Neural cell (in vitro differentiated cells): Measurements from ENCODE around the gene UNC5C. TPM values are rescaled to one million over a fixed set of nuclear protein-coding genes. Genes with fewer than 3 reads are reported as not detected.

Experiments
- H2AFZ ChIP-seq: fragments of 200-600, 300-800 bp; sonication (generic), shearing (Covaris generic); 2 replicates; pipeline ENCODE4 v1.6.0; 2014; ENCODE audit warnings: low read depth, mild to moderate bottlenecking, antibody characterized with exemption, low read length, moderate library complexity
- H3F3A ChIP-seq: fragments of 200-600 bp; shearing (Covaris generic); 2 replicates; pipeline ENCODE4 v1.6.1; 2016; ENCODE audit warnings: mild to moderate bottlenecking, moderate library complexity, mixed read lengths, antibody characterized with exemption, low read length; ENCODE audit not compliant: insufficient read depth, poor library complexity, severe bottlenecking
- H3K27ac ChIP-seq: fragments of 200-600, 300-800 bp; sonication (generic), shearing (Covaris generic); 2 replicates; pipeline ENCODE4 v1.5.1; 2014; ENCODE audit warnings: mild to moderate bottlenecking, low read length, moderate library complexity
- H3K27me3 ChIP-seq: fragments of 300-800, 200-600 bp; sonication (generic), shearing (Covaris generic); 2 replicates; pipeline ENCODE4 v1.6.0; 2014; ENCODE audit warnings: mild to moderate bottlenecking, low read depth, low read length, moderate library complexity; ENCODE audit not compliant: insufficient read depth
- H3K36me3 ChIP-seq: fragments of 300-800, 200-600 bp; sonication (generic), shearing (Covaris generic); 2 replicates; pipeline ENCODE4 v1.5.1; 2014; ENCODE audit warnings: mild to moderate bottlenecking, antibody characterized with exemption, low read length, moderate library complexity; ENCODE audit not compliant: insufficient read depth
- H3K4me2 ChIP-seq: fragments of 300-800, 200-600 bp; sonication (generic), shearing (Covaris generic); 2 replicates; pipeline ENCODE4 v1.6.0; 2014; ENCODE audit warnings: mild to moderate bottlenecking, low read length
- H3K4me3 ChIP-seq: fragments of 300-800, 200-600 bp; sonication (generic), shearing (Covaris generic); 2 replicates; pipeline ENCODE4 v1.5.1; 2014; ENCODE audit warnings: mild to moderate bottlenecking, low read length, moderate library complexity
- H3K79me2 ChIP-seq: fragments of 200-600 bp; shearing (Covaris generic); replicated peaks from 2 replicates; pipeline ENCODE4 v1.6.0; 2014; ENCODE audit warnings: mild to moderate bottlenecking, low read length, moderate library complexity; ENCODE audit not compliant: insufficient read depth
- H3K9ac ChIP-seq: fragments of 300-800, 200-600 bp; sonication (generic), shearing (Covaris generic); 2 replicates; pipeline ENCODE4 v1.6.1; 2016; ENCODE audit warnings: mild to moderate bottlenecking, low read length, mixed read lengths
- H3K9me2 ChIP-seq: fragments of 200-600 bp; shearing (Covaris generic); 2 replicates; pipeline ENCODE4 v1.6.1; 2016; ENCODE audit warnings: mild to moderate bottlenecking, low read length, mixed read lengths; ENCODE audit not compliant: insufficient read depth
- H3K9me3 ChIP-seq: fragments of 200-600, 300-800 bp; sonication (generic), shearing (Covaris generic); 2 replicates; pipeline ENCODE4 v1.6.1; 2016; ENCODE audit warnings: mild to moderate bottlenecking, mixed run types, low read length, moderate library complexity, mixed read lengths
- H4K20me1 ChIP-seq: fragments of 200-600 bp; shearing (Covaris generic); 2 replicates; pipeline ENCODE4 v1.6.1; 2016; ENCODE audit warnings: mild to moderate bottlenecking, mixed run types; ENCODE audit not compliant: insufficient read depth
- CTCF ChIP-seq: fragments of 450-650 bp; IDR thresholded peaks from 2 replicates; pipeline ENCODE4 v1.5.1; 2014; ENCODE audit warnings: antibody characterized with exemption, mild to moderate bottlenecking, moderate library complexity; ENCODE audit not compliant: poor library complexity, severe bottlenecking
- EP300 ChIP-seq: fragments of 450-650 bp; conservative IDR thresholded peaks from 2 replicates; pipeline ENCODE4 v1.6.1; 2014; ENCODE audit warnings: antibody characterized with exemption, mild to moderate bottlenecking, moderate library complexity; ENCODE audit not compliant: poor library complexity, severe bottlenecking
- EZH2 ChIP-seq: fragments of 200-600, 300-800 bp; shearing (Covaris generic), sonication (generic); IDR thresholded peaks from 2 replicates; pipeline ENCODE4 v1.6.1; 2014; ENCODE audit warnings: antibody characterized with exemption, low read length, borderline replicate concordance, mild to moderate bottlenecking; ENCODE audit not compliant: insufficient read depth, poor library complexity, severe bottlenecking
- MXI1 ChIP-seq: fragments of 450-650 bp; conservative IDR thresholded peaks from 2 replicates; pipeline ENCODE4 v1.6.1; 2014; ENCODE audit warnings: antibody characterized with exemption, mild to moderate bottlenecking; ENCODE audit not compliant: poor library complexity, severe bottlenecking
- POLR2AphosphoS5 ChIP-seq: IDR thresholded peaks from 2 replicates; pipeline ENCODE4 v1.6.1; 2012
- RAD21 ChIP-seq: fragments of 450-650 bp; conservative IDR thresholded peaks from 2 replicates; pipeline ENCODE4 v1.6.1; 2014; ENCODE audit warnings: antibody characterized with exemption, mild to moderate bottlenecking, moderate library complexity
- REST ChIP-seq: IDR thresholded peaks from 2 replicates; pipeline ENCODE4 v1.6.1; 2012; ENCODE audit warnings: borderline replicate concordance
- SMC3 ChIP-seq: fragments of 450-650 bp; conservative IDR thresholded peaks from 2 replicates; pipeline ENCODE4 v1.6.1; 2014; ENCODE audit warnings: antibody characterized with exemption, mild to moderate bottlenecking, moderate library complexity; ENCODE audit not compliant: poor library complexity
- TAF1 ChIP-seq: IDR thresholded peaks from 2 replicates; pipeline ENCODE4 v1.6.1; 2012; ENCODE audit warnings: low read depth
- polyA plus RNA-seq: library from polyadenylated mRNA; depleted of rRNA; stranded (reverse); fragments of >200 nt; gene quantifications from 2 replicates; pipeline ENCODE4 v1.2.3, GENCODE V29; 2014

Gene UNC5C
- polyA plus RNA-seq, 1 donor from 2014 or later, result 0.56 TPM

- Histone ChIP-seq H3K79me2 (no peaks in the 10 kb centered on the region), H3K9ac (no peak overlapping the region), H3K4me2 (no peak overlapping the region), H3K27ac (no peak overlapping the region), H3K9me2 (no peaks in the 10 kb centered on the region), H3K36me3 (no peaks in the 10 kb centered on the region), H3K27me3 (no peaks in the 10 kb centered on the region), H4K20me1 (no peaks in the 10 kb centered on the region), H3K9me3 (no peaks in the 10 kb centered on the region), H3F3A (no peaks in the 10 kb centered on the region), H2AFZ (no peak overlapping the region), H3K4me3 (no peak overlapping the region)
- TF ChIP-seq SMC3, result peak; percentile 93
- TF ChIP-seq EP300, result no peak
- TF ChIP-seq EZH2, result no peak
- TF ChIP-seq REST, result no peak
- TF ChIP-seq CTCF, result peak; percentile 85
- TF ChIP-seq RAD21, result peak; percentile 94
- no peak for TF ChIP-seq POLR2AphosphoS5
Observed at GRCh38 chr4:95165926-95166524, 382.7 kb downstream of the UNC5C start.

- H3K4me3 ChIP-seq, result no peak overlapping the region
- no peaks in the 10 kb centered on the region for H3K27me3 ChIP-seq
- H3K27ac ChIP-seq, result no peak overlapping the region
Observed at GRCh38 chr4:95162867-95163266, 385.9 kb downstream of the UNC5C start.

More at GRCh38 chr4:95162867-95163266, 385.9 kb downstream of the UNC5C start:
- no peak overlapping the region for H3K9ac ChIP-seq
- no peak for TF ChIP-seq RAD21
- TF ChIP-seq MXI1, result no peak
- no peak for TF ChIP-seq POLR2AphosphoS5
- no peak for TF ChIP-seq EP300
- no peak for TF ChIP-seq CTCF
- TF ChIP-seq TAF1, result no peak
- TF ChIP-seq SMC3, result no peak
- no peak for TF ChIP-seq EZH2
- TF ChIP-seq REST, result no peak
- no peaks in the 10 kb centered on the region for H3K9me2 ChIP-seq
- no peaks in the 10 kb centered on the region for H3F3A ChIP-seq
- no peaks in the 10 kb centered on the region for H3K79me2 ChIP-seq
- no peak overlapping the region for H3K4me2 ChIP-seq
- no peak overlapping the region for H2AFZ ChIP-seq
- no peaks in the 10 kb centered on the region for H3K36me3 ChIP-seq
- no peaks in the 10 kb centered on the region for H3K9me3 ChIP-seq
- H4K20me1 ChIP-seq, result no peaks in the 10 kb centered on the region
